Measurements from ENCODE around the gene ZNF516.

Gene ZNF516

DNA sequence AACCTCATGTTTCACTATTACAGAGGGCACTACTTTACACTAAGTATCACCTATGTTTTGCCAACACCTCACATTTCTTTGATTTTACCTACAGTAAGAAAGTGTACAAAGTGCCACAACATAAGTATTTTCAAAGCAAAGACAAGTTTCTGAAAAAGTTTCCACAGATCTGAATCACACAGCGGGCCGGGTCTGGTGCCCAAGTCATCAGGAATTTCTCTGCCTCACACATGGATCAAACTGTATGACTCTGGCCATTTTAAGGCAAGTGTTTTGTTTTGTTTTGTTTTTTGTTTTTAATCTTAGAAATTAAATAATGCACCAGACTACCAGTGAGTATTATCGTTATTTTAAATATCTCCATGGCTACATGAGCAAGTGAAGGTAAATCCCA lies 73.4 kb downstream of the ZNF516 start:
- H3K4me3 ChIP-seq (ENCODE audit: low read depth, low read length) = no peak overlapping the region
- no peak for DNase-seq (ENCODE audit: low read depth)
- TF ChIP-seq, protein P1, sequence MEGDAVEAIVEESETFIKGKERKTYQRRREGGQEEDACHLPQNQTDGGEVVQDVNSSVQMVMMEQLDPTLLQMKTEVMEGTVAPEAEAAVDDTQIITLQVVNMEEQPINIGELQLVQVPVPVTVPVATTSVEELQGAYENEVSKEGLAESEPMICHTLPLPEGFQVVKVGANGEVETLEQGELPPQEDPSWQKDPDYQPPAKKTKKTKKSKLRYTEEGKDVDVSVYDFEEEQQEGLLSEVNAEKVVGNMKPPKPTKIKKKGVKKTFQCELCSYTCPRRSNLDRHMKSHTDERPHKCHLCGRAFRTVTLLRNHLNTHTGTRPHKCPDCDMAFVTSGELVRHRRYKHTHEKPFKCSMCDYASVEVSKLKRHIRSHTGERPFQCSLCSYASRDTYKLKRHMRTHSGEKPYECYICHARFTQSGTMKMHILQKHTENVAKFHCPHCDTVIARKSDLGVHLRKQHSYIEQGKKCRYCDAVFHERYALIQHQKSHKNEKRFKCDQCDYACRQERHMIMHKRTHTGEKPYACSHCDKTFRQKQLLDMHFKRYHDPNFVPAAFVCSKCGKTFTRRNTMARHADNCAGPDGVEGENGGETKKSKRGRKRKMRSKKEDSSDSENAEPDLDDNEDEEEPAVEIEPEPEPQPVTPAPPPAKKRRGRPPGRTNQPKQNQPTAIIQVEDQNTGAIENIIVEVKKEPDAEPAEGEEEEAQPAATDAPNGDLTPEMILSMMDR (IDR thresholded peaks at IDR 0.05; ENCODE audit: control insufficient read depth, extremely low read depth, insufficient read depth) = no peak

DNA sequence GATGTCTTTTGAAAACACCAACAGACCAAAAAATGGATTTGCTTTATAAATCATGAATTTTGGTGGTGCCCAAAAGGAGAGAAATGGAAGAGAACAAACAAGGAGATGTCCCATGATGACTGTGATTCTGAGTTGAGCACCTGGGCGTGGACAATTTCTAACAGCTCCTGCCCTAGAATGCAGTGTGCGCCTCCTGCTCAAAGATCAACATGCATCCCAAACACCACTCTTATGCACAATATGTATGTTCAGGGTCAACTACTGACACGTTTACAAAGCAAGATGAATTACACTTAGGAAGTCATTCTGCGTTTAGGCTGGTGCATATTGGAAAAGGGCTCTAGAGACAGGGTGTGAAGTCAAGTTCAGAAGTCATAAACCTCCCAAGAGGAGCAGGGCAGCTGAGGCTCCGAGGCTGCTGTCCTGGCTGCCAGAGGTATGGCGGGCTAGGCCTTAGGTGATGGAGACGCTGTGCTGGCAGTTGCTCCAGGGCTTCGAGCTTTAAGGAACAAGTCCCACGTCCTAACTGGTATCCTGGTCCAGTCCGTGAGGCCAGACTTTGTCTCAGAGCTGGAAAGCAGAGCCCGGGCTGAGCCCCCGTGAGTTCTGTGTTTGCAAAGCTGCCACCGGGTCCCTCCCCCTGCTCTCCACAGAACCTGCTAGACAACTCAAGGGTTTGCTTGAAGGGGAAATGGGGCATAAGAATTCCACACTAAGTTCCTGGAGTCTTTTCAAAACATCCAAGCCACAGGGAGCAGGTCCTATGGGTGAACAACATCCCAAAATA lies 74.0 kb downstream of the ZNF516 start:
- TF ChIP-seq, protein P1 (IDR thresholded peaks at IDR 0.05; ENCODE audit: control insufficient read depth, extremely low read depth, insufficient read depth) = no peak
- no peak for DNase-seq (ENCODE audit: low read depth)
- no peak overlapping the region for H3K4me3 ChIP-seq (ENCODE audit: low read depth, low read length)

DNA sequence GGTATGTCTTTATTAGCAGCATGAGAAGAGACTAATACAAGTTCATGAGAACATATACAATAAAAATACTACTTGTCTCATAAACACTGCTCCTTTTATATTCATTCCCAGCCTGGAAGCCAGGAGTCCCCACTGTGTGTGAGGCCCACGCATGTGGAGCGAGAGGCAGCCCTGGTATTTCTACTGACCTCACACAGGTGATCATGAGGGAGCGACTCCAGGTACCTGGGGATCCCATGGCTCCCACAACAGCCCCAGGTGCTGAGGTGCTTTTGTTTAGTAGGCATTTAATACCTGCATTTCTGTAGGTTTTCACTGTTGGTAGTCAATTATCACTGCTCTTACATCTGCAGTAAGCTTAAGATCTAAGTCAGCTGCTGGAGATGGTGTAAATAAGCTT lies 75.2 kb downstream of the ZNF516 start:
- H3K4me3 ChIP-seq (ENCODE audit: low read depth, low read length) = no peak overlapping the region
- DNase-seq (ENCODE audit: low read depth) = no peak
- TF ChIP-seq, protein P1 (IDR thresholded peaks at IDR 0.05; ENCODE audit: control insufficient read depth, extremely low read depth, insufficient read depth) = no peak

DNA sequence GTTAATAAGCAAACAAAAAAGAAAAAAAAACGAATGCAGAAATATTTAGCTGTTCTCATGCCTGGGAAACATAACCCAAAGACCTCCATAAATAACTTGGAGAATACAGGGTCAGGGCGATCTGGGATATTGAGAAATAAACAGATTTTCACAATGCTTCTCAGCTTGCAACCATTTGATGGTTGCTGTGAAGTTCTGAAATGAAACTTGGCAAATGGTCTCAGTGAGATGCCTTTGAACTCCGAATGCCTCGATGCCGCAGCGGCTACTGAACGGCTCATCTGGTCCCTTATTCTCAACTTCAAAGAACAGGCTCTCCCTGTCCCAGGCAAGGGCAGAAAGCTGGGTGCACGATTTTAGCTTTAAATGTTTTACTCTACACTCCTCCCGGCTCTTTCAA lies 78.1 kb downstream of the ZNF516 start:
- no peak overlapping the region for H3K4me3 ChIP-seq (ENCODE audit: low read depth, low read length)
- TF ChIP-seq, protein P1 (IDR thresholded peaks at IDR 0.05; ENCODE audit: control insufficient read depth, extremely low read depth, insufficient read depth) = no peak
- DNase-seq (ENCODE audit: low read depth) = no peak

DNA sequence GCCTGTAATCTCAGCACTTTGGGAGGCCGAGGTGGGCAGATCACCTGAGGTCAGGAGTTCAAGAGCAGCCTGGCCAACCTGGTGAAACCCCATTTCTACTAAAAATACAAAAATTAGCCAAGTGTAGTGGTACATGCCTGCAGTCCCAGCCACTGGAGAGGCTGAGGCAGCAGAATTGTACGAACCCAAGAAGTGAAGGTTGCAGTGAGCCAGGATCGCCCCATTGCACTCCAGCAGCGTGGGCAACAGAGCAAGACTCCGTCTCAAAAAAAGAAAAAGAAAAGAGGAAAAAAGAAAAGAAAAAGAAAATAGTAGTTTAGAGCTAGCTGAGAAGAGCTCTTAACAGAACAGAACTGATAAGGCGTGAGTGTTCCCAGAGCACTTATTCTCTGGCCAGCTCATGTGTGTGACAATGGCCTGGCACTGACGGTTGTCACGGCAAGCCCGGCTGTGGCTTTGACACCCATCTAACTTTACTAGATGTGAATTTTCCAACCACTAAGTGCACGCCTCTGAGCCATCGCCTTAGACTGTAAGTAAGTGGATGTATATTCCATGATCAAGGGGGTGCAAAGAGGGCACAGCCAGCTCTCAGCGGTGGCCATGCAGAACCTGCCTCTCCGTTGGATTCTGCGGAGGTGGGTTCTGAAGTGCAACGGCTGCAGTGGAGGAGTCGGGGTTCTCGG lies 80.0 kb downstream of the ZNF516 start:
- TF ChIP-seq, protein P1 (IDR thresholded peaks at IDR 0.05; ENCODE audit: control insufficient read depth, extremely low read depth, insufficient read depth) = no peak

DNA sequence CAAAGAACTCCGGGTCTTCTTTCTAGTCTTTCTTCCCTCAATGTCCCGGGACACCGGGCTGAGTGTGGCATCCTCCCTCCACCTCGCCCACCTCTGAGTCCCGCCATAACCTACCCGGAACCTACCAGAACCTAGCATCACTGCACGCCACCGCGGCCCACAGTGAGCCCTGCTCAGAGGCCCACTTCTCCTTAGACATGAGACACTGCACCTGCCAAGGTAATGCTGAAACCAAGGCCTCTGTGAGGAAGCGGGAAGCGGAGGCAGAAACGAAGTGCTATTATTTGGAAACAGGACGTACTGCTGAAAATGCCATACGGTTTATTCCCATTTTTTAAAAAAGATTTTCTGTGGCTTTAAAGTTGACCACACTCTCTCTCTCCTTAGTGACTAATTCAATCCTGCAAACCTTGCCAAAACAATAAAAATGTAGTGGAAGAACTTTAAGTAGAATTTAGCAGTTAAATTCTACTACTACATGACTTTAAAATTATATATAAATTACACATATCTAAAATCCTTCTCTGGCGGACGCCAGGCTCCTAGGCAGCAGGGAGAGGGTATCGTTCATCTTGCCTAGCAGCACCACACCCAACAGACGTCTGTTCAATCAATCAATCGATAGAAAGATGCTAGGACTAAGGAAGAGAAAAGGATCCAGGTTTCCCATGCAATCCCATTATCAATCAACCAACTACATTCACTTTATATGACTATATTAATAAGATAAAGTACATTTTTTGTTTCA lies 82.0 kb downstream of the ZNF516 start:
- H3K4me3 ChIP-seq (ENCODE audit: low read depth, low read length) = no peak overlapping the region
- TF ChIP-seq, protein P1 (IDR thresholded peaks at IDR 0.05; ENCODE audit: control insufficient read depth, extremely low read depth, insufficient read depth) = no peak
- DNase-seq (ENCODE audit: low read depth) = no peak

More for the DNA sequence above, 80.0 kb downstream of the ZNF516 start:
- H3K4me3 ChIP-seq (ENCODE audit: low read depth, low read length) = no peak overlapping the region
- DNase-seq (ENCODE audit: low read depth) = no peak
